Sigmoid colon (tissue), 7 donors: ENCODE data around the gene GLI3. TPM values are rescaled to one million over a fixed set of nuclear protein-coding genes. Genes with fewer than 3 reads are reported as not detected.

Experiments
- DNase-seq: peaks from one replicate; pipeline ENCODE4 v3.0.0-alpha.2; 2019
- H3K27ac ChIP-seq, 4 donors: fragments of 200-600 bp; sonication (generic); one replicate each; pipeline ENCODE4 v1.5.1; 2016 to 2019; ENCODE audit warnings: mild to moderate bottlenecking in 1 of 4
- H3K27me3 ChIP-seq, 3 donors: fragments of 200-600 bp; sonication (generic); one replicate each; pipeline ENCODE4 v1.5.1; 2019; ENCODE audit warnings: mild to moderate bottlenecking in 1 of 3
- H3K36me3 ChIP-seq, 4 donors: fragments of 200-600 bp; sonication (generic); one replicate each; pipeline ENCODE4 v1.5.1; 2016 to 2019
- H3K4me1 ChIP-seq, 4 donors: fragments of 200-600 bp; sonication (generic); one replicate each; pipeline ENCODE4 v1.5.1; 2017 to 2019
- H3K4me3 ChIP-seq, 4 donors: fragments of 200-600 bp; sonication (generic); one replicate each; pipeline ENCODE4 v1.5.1; 2017 to 2019; ENCODE audit warnings: mild to moderate bottlenecking in 2 of 4, moderate library complexity in 1 of 4
- H3K9me3 ChIP-seq, 4 donors: fragments of 200-600 bp in 3 of 4; sonication (generic) in 3 of 4; one replicate each; pipeline versions ENCODE4 v1.5.1 to v1.6.1; 2013 to 2019
- CTCF ChIP-seq, 4 experiments: fragments of 450-650 bp in 3 of 4; fragments of 200-600 bp in 1 of 4; IDR thresholded peaks; one replicate each; pipeline ENCODE4 v1.5.1; 2016 to 2019; ENCODE audit warnings: antibody characterized with exemption in 4 of 4, mild to moderate bottlenecking in 3 of 4, moderate library complexity in 2 of 4
- EP300 ChIP-seq, 4 donors: sonication (generic); formaldehyde crosslinking; IDR thresholded peaks; one replicate each; pipeline ENCODE4 v1.6.1; 2017; ENCODE audit warnings: antibody characterized with exemption in 4 of 4
- POLR2A ChIP-seq, 2 donors: fragments of 450-650 bp; IDR thresholded peaks; one replicate each; pipeline ENCODE4 v1.6.1; 2016; ENCODE audit warnings: antibody characterized with exemption in 2 of 2, mild to moderate bottlenecking in 2 of 2, moderate library complexity in 2 of 2
- POLR2AphosphoS5 ChIP-seq, 4 donors: sonication (generic); formaldehyde crosslinking; IDR thresholded peaks; one replicate each; pipeline ENCODE4 v1.6.1; 2017; ENCODE audit warnings: antibody characterized with exemption in 4 of 4
- WGBS, 2 donors: extraction: QIAGEN DNeasy Blood & Tissue Kit; methylation state at CpG; one replicate each; pipeline ENCODE4 v1.1.7; 2013; 5-methylcytosine and 5-hydroxymethylcytosine counted together
- intact Hi-C: fragments of 100-400 bp; cut with DNase I; formaldehyde crosslinking; loops from one replicate; pipeline ENCODE4 v1.15.1; 2023
- polyA plus RNA-seq, 3 donors: library from polyadenylated mRNA; stranded (reverse); fragments of 200-250 nt; gene quantifications; one replicate each; pipeline ENCODE4 v1.2.3, GENCODE V29; 2013
- total RNA-seq, 4 donors: library from RNA; depleted of rRNA; stranded (reverse); fragments of >200 nt; gene quantifications; one replicate each; pipeline ENCODE4 v1.1.0, GENCODE V29; 2016
- donor health status: healthy with polysubstance abuse.
- donor health status: Bipolar disorder and iron deficiency.
- donor health status: healthy.

Gene GLI3
- total and polyA plus RNA-seq, 7 donors: 0.23 to 31.6 (median 17.2) TPM

GRCh38 chr7:42164881-42165428 is 72.1 kb downstream of the GLI3 start:
- TF ChIP-seq POLR2A (IDR thresholded peaks at IDR 0.05) (no peak), POLR2AphosphoS5 (IDR thresholded peaks at IDR 0.05) (no peak), CTCF (IDR thresholded peaks at IDR 0.05) (no peak), EP300 (IDR thresholded peaks at IDR 0.05) (no peak)
- 88 to 91% methylated on average over 5 of the region's 5 CpGs for WGBS, 2 donors
- no peak overlapping the region for H3K4me3 ChIP-seq
- peaks cover 0 to 47% (median 28%) of the 10 kb centered on the region in 4 donors for H3K4me1 ChIP-seq
- no peaks in the 10 kb centered on the region for H3K9me3 ChIP-seq
- intact Hi-C loops: loop anchor here (5.0 kb wide), 1 partner anchor 67 kb away; no protein-coding TSS in a partner anchor
- no peak for DNase-seq
- no peaks in the 10 kb centered on the region for H3K27me3 ChIP-seq
- no peak overlapping the region for H3K27ac ChIP-seq
- no peaks in the 10 kb centered on the region for H3K36me3 ChIP-seq

- no peak for DNase-seq
- no peak for TF ChIP-seq EP300 (IDR thresholded peaks at IDR 0.05)
- Histone ChIP-seq H3K36me3 (no peaks in the 10 kb centered on the region), H3K9me3 (no peaks in the 10 kb centered on the region), H3K4me3 (no peak overlapping the region), H3K27ac (peak overlapping the region in 1 of 4 donors; percentile 8), H3K4me1 (peaks cover 0 to 55% (median 43%) of the 10 kb centered on the region in 4 donors), H3K27me3 (no peaks in the 10 kb centered on the region)
- intact Hi-C loops: no loop called here
- 89% methylated on average over 7 of the region's 7 CpGs for WGBS, 2 donors
Observed at GRCh38 chr7:42162560-42163325, 74.3 kb downstream of the GLI3 start.

- Histone ChIP-seq H3K27me3 (no peaks in the 10 kb centered on the region), H3K36me3 (no peaks in the 10 kb centered on the region), H3K4me1 (peaks cover 0 to 49% (median 37%) of the 10 kb centered on the region in 4 donors), H3K4me3 (no peak overlapping the region), H3K27ac (peak overlapping the region in 1 of 4 donors; percentile 33), H3K9me3 (no peaks in the 10 kb centered on the region)
- no peak for DNase-seq
- intact Hi-C loops: no loop called here
- TF ChIP-seq POLR2A (IDR thresholded peaks at IDR 0.05): no peak
- TF ChIP-seq CTCF (IDR thresholded peaks at IDR 0.05): no peak
- TF ChIP-seq EP300 (IDR thresholded peaks at IDR 0.05): no peak
- WGBS, 2 donors: 86 to 92% methylated on average over 2 of the region's 2 CpGs
Observed at GRCh38 chr7:42161719-42162118, 75.3 kb downstream of the GLI3 start.

- TF ChIP-seq POLR2A (IDR thresholded peaks at IDR 0.05): no peak
- no peak for TF ChIP-seq EP300 (IDR thresholded peaks at IDR 0.05)
- TF ChIP-seq CTCF (IDR thresholded peaks at IDR 0.05): no peak
- no peak for TF ChIP-seq POLR2AphosphoS5 (IDR thresholded peaks at IDR 0.05)
- H3K27me3 ChIP-seq: no peaks in the 10 kb centered on the region
- WGBS, 2 donors: 79 to 80% methylated on average over 2 of the region's 2 CpGs
- intact Hi-C loops: no loop called here
- DNase-seq: no peak
- peaks cover 0 to 49% (median 40%) of the 10 kb centered on the region in 4 donors for H3K4me1 ChIP-seq
- no peak overlapping the region for H3K4me3 ChIP-seq
- no peaks in the 10 kb centered on the region for H3K9me3 ChIP-seq
- no peaks in the 10 kb centered on the region for H3K36me3 ChIP-seq
- H3K27ac ChIP-seq: no peak overlapping the region
Observed at GRCh38 chr7:42161110-42161509, 75.9 kb downstream of the GLI3 start.

- H3K27me3 ChIP-seq: no peaks in the 10 kb centered on the region
- H3K27ac ChIP-seq: peak overlapping the region in 2 of 4 donors; percentile 47 to 51
- TF ChIP-seq EP300 (IDR thresholded peaks at IDR 0.05) (no peak), POLR2A (IDR thresholded peaks at IDR 0.05) (no peak), POLR2AphosphoS5 (IDR thresholded peaks at IDR 0.05) (no peak), CTCF (IDR thresholded peaks at IDR 0.05) (no peak)
- no peak overlapping the region for H3K4me3 ChIP-seq
- WGBS, 2 donors: 77 to 80% methylated on average over 3 of the region's 3 CpGs
- H3K36me3 ChIP-seq: no peaks in the 10 kb centered on the region
- H3K9me3 ChIP-seq: no peaks in the 10 kb centered on the region
- H3K4me1 ChIP-seq: peaks cover 0 to 68% (median 52%) of the 10 kb centered on the region in 4 donors
- intact Hi-C loops: no loop called here
- DNase-seq: no peak
Observed at GRCh38 chr7:42159130-42159529, 77.9 kb downstream of the GLI3 start.
